Pulmonary artery endothelial cell (primary cell): Measurements from ENCODE around the gene RASSF8. TPM values are rescaled to one million over a fixed set of nuclear protein-coding genes. Genes with fewer than 3 reads are reported as not detected.
A peak's percentile ranks its signal among the peaks of the same experiment; 100 is the strongest.

ENCODE experiments used
- DNase-seq: peaks from one replicate; pipeline ENCODE4 v3.0.0-alpha.2; 2011; ENCODE audit warnings: low read depth, low spot score
- total RNA-seq: library from RNA; depleted of rRNA; stranded (reverse); fragments of >200 nt; gene quantifications from 2 replicates; pipeline ENCODE4 v1.2.3, GENCODE V29; 2014

RASSF8 gene
- total RNA-seq, 1 donor from 2014 or later, result 100 TPM

DNA sequence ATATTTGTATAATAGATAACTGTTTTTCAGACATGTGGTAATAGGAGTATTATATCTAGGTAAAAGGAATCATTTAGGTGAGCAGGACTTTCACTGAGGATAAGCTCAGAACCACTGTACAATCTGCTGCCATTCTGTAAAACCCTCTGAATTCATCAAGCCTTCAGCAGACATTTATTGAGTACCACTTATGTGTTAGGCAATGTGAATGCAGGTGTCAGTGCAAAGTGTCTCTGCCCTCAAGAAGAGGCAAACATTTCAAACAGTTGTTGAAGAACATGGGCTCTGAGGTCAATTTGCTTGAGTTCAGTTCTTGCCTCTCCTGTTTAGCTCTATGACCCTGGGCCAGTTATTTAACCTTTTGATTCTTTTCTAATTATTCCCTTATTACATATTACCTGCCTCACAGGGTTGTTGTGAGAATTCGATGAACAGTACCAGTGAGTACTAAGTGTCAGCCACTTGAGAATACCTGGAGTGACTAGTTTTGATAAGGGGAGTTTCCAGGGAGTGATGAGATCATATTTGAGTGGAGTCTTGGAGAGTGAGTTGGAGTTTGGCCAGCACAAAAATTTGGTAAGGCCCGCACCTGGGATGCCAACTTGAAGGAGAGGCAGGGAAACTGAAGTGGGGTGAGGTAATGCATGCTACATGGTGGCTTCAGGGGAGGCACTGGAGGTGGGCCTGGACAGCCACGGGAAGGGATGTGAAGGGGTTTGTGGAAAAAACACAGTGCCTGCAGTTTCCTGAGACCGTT, 33.7 kb downstream of the RASSF8 start:
- DNase-seq, result no peak

DNA sequence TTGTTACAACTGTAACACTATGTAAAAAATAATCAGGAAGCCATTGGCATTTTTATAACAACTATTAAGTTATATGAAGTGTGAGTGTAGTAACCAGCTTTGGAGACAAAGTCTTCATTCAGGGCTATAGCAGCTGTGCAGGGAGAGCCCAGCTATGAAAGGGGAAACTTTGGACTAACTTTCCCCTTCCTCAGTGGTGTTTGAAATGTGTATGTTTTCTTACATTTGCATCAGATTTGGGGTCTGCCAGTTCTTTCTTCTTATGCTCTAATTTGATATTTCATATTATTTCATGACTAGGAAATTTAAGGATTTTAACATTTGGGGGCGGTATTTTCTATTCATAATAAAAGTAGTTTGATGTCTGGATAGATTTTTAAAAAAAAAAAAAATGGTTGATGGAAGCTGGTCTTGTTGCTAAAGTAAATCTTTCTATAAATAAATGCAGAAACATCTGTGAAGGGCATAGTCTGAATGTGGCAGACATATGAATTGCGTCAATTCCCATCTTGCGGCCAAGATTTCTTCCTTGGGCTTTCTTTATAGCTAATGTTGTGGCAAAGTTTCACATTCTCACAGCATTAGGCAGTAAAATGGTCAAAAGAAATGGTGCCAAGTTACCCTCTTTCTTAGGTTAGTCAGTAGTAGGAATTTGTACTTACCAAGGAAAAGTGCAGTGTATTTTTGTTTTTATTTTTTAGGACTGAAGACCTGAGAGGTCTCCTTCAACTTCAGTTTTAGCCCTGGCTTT, 35.6 kb downstream of the RASSF8 start:
- no peak for DNase-seq

DNA sequence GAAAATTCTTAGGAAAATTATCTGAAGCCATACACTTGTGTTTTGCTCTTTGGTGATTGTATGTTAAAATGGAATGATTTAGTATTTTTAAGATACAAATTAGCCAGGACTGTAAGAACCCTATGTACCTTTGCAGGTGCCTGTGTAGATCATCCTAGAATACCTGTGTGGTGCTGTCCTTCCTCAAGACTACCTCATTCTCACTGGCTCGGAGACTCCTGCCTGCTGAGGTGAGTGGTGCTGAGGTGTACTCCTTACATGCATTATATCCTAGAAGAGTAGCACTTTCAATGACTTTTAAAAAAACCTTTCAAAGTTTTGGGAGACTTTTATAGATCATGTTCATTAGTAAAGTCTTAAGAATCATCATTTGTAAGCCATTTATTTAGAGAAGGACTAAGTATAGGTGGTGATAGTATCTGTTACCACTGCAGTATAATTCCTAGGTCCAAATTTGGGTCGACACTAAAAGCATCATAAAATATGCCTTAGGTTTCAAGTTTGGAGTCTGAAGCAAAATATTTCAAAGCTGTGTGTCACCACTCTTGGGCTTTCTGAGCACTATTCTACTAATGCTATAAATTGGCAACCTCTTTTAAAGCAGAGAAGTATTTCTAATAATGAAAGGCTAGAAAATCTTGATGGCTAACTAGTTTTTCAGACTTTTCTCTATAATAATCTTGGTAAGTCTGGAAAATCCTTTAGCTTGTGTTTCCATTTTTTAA, 36.6 kb downstream of the RASSF8 start:
- no peak for DNase-seq

DNA sequence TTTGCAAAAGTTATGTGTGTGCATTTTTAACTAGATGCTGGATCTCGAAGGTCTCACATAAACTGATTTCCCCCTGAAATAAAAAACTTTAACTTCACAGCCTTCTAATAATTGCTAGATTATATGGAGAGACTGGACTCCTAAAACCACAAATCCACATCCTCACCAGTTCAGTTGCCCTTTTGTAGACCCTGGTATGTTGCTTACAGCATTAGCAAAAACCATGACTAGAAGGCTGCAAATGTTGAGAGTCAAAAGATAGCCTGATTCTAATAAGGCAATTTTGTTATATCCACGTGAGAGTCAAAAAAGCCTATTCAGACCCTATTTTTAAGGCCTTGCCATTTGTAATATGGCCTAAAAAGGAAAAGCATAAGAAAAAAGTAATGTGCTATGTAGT, 37.4 kb downstream of the RASSF8 start:
- DNase-seq, result no peak

DNA sequence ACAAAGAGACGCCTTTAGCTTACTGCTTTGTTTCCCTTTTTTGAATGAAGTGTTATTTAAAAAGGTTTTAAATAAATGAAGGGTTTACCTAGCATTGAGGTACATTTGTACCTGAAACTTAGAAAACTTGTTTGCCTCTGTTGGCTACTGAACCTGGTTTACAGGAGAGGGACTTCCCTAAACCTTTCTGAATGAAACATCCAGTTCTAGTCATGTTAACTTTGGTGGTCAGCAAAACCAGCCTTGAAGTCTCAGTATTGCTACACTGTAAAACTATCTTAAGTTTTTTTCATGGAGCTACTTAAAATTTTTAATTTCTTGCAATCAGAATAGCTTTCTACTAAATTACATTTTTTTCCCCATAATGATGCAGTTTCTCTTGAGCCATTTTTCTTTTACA, 38.2 kb downstream of the RASSF8 start:
- no peak for DNase-seq

DNA sequence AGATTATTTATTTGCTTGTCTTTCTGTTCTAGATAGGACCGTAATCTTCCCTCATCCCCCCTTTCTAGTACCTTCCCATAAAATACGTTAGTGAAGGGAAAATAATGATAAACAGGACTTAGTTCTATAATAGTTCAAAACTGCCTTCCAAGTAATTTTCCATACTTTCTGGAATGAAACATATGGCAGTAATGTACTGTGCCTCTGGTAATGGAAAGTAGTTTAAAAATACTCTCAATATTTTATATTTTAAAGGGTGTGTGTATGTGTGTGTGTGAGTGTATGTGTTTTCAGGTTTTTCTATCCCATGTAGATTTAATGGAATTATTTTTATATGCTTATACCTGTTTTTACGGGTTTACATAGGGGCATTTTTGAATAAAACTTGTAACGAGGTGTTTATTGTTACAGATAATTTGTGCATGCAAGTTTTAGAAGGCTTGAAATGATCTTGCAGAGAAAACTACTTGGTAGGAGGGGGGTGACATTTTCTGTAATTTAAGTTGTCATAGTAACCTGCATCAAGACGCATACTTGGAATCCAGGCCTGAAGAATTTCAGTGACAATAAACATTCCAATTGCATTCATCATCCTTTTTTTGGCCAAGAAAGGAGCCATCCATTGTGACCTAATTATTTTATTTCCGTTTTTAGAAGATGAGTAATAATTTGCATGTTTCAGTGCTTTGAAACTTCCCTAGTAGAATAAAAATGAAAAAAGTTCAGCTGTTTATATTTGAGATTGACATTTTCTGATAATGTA, 38.9 kb downstream of the RASSF8 start:
- DNase-seq, result peak; percentile 93

DNA sequence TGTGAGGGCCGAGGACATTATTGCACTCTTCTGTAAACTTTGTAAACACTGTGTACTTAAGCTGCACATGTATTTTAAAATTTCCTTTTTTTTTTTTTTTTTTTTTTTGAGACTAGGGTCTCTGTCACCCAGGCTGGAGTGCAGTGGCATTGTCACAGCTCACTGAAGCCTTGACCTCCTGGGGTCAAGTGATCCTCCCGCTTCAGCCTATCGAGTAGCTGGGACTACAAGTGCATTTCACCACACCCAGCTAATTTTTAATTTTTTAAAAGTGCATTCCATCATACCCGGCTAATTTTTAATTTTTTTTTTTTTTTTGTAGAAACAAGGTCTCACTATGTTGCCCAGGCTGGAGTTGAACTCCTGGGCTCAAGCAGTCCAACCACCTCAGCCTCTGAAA, 42.4 kb downstream of the RASSF8 start:
- DNase-seq, result no peak

DNA sequence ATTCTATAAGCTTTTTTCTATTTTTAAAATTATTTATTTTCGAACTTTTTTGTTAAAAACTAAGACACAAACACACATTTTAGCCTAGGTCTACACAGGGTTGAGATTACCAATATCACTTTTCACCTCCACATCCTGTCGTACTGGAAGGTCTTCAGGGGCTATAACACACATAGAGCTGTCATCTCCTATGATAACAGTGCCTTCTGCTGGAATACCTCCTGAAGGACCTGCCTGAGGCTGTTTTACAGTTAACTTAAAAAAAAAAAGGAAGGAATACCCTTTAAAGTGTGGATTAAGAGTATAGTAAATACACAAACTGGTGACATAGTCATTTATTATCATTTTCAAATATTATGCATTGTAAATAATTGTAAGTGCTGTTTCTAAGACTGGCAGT, 43.0 kb downstream of the RASSF8 start:
- DNase-seq, result no peak

DNA sequence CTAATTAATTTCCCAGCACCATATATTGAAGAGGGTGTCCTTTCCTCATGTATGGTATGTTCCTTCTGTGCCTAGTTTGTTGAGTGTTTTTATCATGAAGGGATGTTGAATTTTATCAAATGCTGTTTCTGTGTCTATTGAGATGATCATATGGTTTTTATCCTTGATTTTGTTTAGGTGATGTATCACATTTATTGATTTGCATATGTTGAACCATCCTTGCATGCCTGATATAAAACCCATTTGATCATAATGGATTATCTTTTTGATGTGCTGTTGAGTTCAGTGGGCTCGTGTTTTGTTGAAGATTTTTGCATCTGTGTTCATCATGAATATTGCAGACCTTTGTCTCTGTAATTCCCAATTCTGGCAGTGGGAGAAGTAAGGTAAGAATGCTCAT, 44.6 kb downstream of the RASSF8 start:
- DNase-seq, result no peak

DNA sequence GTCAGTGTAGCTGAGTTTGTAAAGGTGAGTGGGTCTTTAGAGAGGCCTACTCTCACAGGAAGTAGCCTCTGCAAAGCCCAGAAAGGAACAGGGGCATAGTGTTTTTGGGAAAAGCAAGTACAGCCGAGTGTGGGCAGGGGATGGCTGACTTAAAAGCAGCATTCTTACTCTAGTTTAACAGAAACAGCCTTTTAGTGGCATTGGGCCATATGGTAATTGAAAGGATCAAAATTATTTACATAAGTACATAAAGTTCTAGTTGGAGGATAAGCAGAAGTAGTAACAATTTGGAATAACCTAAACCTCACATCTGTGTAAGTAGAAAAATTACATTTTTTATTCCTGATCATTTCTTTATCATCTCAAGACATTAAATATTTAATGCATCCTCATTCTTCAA, 49.1 kb downstream of the RASSF8 start:
- no peak for DNase-seq

DNA sequence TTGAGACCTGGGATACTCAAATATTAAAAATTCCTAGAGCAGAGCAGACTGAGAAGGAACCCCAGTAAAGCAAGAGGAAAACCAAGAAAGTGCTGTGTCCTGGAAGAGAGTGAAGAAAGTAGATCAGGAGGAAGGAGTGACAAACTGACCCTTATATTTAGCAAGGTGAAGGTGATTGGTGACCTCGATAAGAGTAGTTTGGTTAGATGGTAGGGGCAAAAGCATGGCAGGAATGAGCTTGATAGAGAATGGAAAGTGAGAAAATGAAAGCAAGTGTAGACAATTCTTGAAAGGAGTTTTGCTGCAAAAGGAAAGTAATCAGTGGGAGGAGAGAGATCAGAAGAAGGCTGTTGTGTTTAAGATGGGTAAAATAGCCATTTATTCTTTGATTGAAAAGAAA, 51.1 kb downstream of the RASSF8 start:
- DNase-seq, result no peak

DNA sequence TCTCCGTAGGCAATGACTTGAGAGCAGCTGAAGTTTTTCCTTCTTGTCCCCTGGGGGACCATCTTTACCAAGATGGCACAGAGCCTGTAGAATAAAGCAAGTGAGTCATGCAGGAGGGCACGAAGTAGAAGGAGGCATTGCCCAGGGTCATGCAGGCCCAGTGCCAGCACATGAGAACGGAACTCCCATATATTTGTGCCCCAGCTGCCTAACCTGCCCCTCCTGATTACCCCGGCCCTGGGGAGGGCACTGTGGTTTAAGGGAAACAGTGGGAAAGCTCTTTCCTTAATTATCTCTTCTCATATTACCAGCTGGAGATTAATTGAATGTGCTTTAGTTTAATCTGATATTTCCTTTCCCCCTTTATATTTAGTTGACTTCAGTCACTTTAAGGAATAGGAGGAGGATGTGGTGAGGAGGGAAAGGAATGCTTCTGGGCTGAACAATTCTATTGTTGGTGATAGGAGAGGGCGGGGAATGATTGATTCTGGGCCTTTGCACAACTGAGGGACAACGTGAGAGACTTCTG, 51.9 kb downstream of the RASSF8 start:
- DNase-seq, result no peak

DNA sequence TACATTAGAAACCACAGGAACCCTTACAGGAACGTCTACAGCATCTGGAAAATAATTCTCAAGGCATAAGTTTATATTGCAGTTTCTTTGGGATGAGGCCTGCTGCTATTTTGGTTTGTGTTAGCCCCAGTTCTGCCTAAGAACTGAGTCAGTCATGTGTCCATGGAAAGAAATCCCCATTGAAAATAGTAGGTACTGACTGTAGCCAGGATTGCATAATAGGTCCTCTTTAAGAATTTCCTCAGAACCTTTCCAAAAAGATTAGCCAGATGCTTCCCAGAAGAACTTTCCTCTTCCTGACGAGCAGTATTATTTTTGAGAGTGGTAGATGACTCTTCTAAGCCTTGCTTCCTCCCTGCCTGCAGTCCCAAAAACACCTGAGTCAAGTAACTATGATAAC, 52.6 kb downstream of the RASSF8 start:
- peak; percentile 41 for DNase-seq

DNA sequence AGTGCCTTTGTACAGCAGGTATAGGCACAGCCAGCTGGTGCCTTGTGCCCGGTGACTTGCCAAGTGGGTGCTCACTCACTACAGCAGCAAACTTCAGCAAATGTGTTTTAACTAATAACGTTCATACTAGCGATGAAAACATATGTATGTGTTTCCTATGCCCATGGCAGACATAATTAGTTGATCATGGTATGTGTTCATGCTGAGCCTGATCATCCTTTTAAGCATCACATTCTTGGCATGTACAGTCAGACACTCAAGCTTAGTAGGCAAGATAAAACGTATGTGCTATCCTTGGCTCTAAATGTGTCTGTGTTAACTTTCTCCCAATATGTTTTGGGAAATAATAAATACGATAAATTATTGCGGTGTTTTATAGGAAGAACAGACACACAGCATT, 55.6 kb downstream of the RASSF8 start:
- DNase-seq, result no peak

DNA sequence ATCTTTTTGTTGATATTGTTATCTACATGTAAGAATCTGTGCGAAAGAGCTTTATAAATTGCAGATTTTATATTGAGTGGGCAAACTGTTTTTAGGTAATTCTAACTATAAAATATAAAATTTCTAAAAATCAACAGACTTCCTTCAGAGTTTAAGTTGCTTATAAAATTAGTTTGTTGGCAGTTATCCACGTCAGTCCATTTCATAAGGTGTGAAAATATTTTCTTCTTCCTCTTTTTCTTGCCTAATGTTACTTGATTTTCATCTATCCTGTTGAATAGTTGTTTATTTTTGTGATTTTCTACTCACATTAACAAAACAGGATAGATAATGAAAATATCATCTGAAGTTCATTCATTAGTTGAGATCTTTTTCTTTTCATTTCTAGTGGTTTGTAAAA, 58.0 kb downstream of the RASSF8 start:
- DNase-seq, result no peak

DNA sequence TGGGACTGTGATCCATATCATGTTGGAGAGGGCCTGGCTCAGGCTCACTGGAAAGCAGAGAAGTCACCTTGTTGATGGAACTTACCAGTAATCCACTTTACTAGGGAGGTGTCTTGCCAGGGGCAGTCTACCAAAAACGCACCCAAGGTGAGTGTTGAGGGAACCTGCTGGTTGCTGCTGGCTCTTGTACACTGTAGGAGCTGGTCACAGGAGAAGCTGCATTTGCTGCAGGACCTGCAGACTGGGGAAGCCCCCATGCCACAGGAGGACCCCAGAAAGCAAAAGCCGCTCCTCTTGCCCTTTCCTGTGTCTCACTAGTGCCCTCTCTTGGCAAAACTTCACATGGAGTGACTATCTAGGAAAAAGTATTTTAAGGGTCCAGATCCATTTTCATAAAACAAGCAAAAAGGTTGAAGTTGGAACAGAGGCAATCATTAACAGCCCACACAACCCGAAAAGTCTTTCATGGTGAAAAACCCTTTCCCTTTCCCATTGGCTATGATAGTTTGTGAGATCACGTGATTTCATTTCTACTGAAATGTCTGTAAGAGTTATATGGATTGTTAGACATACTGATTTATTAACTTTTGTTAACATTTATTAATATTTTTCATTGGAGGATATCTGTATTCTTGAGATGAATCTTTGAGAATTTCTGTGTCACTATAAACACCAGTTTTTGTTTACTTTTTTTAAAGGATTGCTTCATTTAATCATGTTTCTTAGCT, 59.2 kb downstream of the RASSF8 start:
- DNase-seq, result no peak

DNA sequence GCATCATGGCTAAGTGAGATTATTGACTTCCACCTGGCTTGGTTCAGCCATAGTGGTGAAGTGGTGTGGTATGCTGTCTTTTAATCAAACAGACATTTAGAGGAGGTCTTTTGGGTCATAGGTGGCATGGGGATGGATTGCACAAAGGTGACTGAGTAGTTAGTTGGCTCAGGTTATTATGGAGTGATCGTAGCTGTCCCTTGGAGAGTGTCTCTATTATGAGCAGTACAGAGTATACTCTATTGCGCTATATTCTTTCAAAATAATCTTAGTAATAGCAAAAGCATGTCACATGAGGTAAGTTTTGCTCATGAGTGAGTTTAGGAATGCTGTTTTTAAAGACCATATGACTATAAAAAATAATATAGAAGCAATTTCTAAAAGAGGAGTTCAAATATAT, 60.4 kb downstream of the RASSF8 start:
- no peak for DNase-seq

DNA sequence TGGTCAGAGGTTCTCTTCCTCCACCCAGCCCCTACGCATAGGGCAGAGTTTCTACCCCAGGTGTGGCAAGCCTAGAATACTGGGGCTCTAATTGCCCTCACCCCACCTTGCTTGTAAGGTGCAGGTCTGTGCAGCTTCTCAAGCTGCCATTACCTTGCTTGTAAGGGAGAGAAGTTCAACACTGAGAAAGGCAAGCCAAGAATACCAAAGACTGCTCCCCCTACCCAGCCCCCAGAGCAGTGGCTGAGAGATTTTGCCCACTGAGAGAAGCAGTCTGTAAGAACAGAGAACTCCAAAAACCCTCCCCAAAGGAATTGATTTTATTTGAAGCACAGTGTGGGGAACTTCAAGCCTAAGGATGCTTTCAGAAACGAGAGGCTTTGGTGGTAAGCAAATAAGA, 63.1 kb downstream of the RASSF8 start:
- no peak for DNase-seq

DNA sequence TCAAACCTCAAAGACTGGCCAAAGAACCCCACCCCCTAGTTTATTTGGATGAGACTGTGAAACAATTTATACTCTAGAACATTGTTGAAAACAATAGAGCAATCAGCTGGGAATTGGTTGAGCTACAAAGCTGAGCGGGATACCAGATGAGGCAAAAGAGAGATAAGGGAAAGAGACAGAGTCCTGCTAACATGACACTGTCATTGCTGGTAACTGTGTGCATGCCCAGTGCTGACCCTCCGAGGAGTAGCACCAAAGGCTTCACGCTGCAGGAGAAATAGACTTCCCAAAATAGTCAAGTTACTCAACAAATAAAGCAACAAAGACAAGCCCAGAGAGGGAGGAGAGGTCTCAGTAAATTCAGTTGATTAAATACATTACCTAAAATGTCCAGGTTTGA, 63.6 kb downstream of the RASSF8 start:
- DNase-seq, result no peak

DNA sequence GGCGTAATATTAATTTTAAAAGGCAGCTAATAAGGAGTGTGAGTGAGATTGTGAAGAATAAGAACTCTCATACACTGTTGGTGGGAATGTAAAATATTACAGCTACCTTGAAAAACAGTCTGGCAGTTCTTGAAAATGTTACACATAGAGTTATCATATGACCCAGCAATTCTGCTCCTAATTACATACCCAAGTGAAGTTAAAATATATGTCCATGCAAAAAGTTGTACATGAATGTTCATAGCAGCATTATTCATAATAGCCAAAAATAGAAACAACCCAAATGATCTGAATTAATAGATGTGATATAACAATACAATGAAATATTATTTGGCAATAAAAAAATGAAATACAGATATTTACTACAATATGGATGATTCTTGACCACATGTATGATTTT, 68.2 kb downstream of the RASSF8 start:
- DNase-seq, result no peak

DNA sequence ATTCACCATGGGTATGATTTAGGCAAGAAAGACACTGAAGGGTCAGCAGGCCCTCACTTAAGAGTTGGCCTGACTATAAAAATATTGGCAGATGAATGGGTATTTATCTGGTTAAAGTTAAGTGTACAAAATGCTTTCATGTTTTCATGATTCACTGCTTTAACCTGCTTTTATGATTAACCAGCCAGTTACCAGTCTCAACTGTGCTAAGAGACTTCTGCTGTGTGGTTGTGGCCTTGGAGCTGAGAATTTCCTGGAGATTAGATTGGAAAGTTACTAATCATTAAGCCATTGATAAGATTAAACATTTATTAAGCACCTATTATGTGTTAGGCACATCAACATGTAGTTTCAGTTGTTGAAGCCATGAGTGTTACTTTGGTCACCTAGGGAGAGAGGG, 68.9 kb downstream of the RASSF8 start:
- DNase-seq, result no peak
